Upper lobe of left lung (tissue), 6 donors: ENCODE results near the gene TXNDC9. TPM values are rescaled to one million over a fixed set of nuclear protein-coding genes. Genes with fewer than 3 reads are reported as not detected.
A peak's percentile ranks its signal among the peaks of the same experiment; 100 is the strongest.
"Not testable (repeated sequence)": the region's sequence is repeated elsewhere in the genome, so short reads cannot be mapped to it uniquely, and the experiment has no call there.

Experiments used
- ATAC-seq, 2 donors: fragments of 200-7000 bp; cut with Tn5 transposase; one replicate each; pipeline ENCODE4 v1.9.1; 2022; ENCODE audit warnings: mild to moderate bottlenecking in 2 of 2, moderate library complexity in 2 of 2; ENCODE audit not compliant: low FRiP score in 2 of 2
- DNase-seq, 2 donors: peaks; one replicate each; pipeline ENCODE4 v3.0.0-alpha.2; 2019 to 2020
- H3K27ac ChIP-seq, 4 donors: fragments of 200-600 bp; sonication (generic); one replicate each; pipeline ENCODE4 v1.5.1; 2016 to 2019
- H3K27me3 ChIP-seq, 4 donors: fragments of 200-600 bp; sonication (generic); one replicate each; pipeline ENCODE4 v1.5.1; 2017 to 2019
- H3K36me3 ChIP-seq, 4 donors: fragments of 200-600 bp; sonication (generic); one replicate each; pipeline ENCODE4 v1.5.1; 2016 to 2019
- H3K4me1 ChIP-seq, 4 donors: fragments of 200-600 bp; sonication (generic); one replicate each; pipeline ENCODE4 v1.5.1; 2018 to 2019
- H3K4me3 ChIP-seq, 4 donors: fragments of 200-600 bp; sonication (generic); one replicate each; pipeline ENCODE4 v1.5.1; 2017 to 2019; ENCODE audit warnings: mild to moderate bottlenecking in 2 of 4, moderate library complexity in 1 of 4
- H3K9me3 ChIP-seq, 4 donors: fragments of 200-600 bp; sonication (generic); one replicate each; pipeline ENCODE4 v1.5.1; 2018 to 2019
- EP300 ChIP-seq, 4 donors: sonication (generic); formaldehyde crosslinking; IDR thresholded peaks; one replicate each; pipeline ENCODE4 v1.5.1; 2017; ENCODE audit warnings: antibody characterized with exemption in 4 of 4, control low read depth in 2 of 4
- POLR2A ChIP-seq, 4 donors: fragments of 450-650 bp; IDR thresholded peaks; one replicate each; pipeline ENCODE4 v1.5.1; 2016 to 2017; ENCODE audit warnings: antibody characterized with exemption in 4 of 4, mild to moderate bottlenecking in 2 of 4
- POLR2AphosphoS5 ChIP-seq, 2 donors: sonication (generic); formaldehyde crosslinking; IDR thresholded peaks; one replicate each; pipeline ENCODE4 v1.5.1; 2017; ENCODE audit warnings: antibody characterized with exemption in 2 of 2
- WGBS, 2 donors: methylation state at CpG; one replicate each; pipeline ENCODE4 v1.1.5; 2017 to 2018; 5-methylcytosine and 5-hydroxymethylcytosine counted together
- total RNA-seq, 6 donors: library from RNA; depleted of rRNA in 4 of 6; stranded (reverse); fragments of >200 nt in 4 of 6; gene quantifications; one replicate each; pipeline versions ENCODE4 v1.1.0 to v1.2.1, GENCODE V29; 2016 to 2021
- TF ChIP-seq, protein P1 (sequence below), 6 experiments: fragments of 450-650 bp in 4 of 6; fragments of 200-600 bp in 2 of 6; sonication (generic) in 2 of 6; IDR thresholded peaks; one replicate each; pipeline ENCODE4 v1.5.1; 2016 to 2019; ENCODE audit warnings: antibody characterized with exemption in 6 of 6
- donor health status: DM: no; HTN: no; CAD: no; lungs with moderate emphysema.
- donor health status: DM: no; HTN: yes; CAD: no; lungs with severe emphysema.

TXNDC9 gene
- total RNA-seq, 6 donors from 2014 or later, result 20.2 to 61.0 (median 26.9) TPM

DNA sequence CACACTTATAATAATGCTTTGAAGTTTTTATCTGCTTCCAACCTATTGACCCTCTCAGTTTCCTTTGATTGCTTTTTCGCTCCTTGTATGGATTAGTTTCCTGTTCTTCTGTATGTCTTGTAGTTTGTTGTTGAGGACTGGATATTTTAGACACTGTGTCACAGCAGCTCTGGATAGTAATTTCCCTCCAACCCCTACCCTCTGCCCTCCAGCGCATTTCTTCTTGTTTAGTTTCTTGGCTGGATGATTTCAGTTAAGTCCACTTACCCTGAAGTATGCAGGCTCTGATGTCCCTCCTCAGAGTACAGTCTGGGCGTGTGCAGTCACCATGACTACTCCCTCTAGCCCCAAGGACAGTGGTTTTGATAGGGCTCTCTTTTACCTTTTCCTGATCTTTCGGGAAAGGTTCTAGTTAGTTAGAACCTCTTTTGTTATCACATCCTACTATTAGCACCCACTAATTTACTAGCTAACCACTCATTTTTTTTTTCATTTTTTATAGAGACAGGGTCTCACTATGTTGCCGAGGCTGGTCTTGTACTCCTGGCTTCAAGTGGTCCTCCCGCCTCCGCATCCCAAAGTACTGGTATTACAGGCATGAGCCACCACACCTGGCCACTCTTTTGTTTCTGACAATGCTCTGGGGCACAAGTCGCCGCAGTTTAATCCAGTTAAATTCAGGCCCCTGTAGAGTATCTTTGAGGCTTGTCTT, 18.8 kb downstream of the TXNDC9 start:
- no peaks in the 10 kb centered on the region for H3K27me3 ChIP-seq
- peaks cover 10 to 59% (median 30%) of the 10 kb centered on the region in 4 donors for H3K36me3 ChIP-seq
- WGBS, 2 donors, result 88 to 92% methylated on average over 9 of the region's 9 CpGs
- DNase-seq (no peak), ATAC-seq (no peak)
- H3K9me3 ChIP-seq, result no peaks in the 10 kb centered on the region
- no peak overlapping the region for H3K27ac ChIP-seq
- no peak overlapping the region for H3K4me3 ChIP-seq
- TF ChIP-seq POLR2A (IDR thresholded peaks at IDR 0.05) (no peak), POLR2AphosphoS5 (IDR thresholded peaks at IDR 0.05) (no peak), EP300 (IDR thresholded peaks at IDR 0.05) (no peak)
- TF ChIP-seq, protein P1, sequence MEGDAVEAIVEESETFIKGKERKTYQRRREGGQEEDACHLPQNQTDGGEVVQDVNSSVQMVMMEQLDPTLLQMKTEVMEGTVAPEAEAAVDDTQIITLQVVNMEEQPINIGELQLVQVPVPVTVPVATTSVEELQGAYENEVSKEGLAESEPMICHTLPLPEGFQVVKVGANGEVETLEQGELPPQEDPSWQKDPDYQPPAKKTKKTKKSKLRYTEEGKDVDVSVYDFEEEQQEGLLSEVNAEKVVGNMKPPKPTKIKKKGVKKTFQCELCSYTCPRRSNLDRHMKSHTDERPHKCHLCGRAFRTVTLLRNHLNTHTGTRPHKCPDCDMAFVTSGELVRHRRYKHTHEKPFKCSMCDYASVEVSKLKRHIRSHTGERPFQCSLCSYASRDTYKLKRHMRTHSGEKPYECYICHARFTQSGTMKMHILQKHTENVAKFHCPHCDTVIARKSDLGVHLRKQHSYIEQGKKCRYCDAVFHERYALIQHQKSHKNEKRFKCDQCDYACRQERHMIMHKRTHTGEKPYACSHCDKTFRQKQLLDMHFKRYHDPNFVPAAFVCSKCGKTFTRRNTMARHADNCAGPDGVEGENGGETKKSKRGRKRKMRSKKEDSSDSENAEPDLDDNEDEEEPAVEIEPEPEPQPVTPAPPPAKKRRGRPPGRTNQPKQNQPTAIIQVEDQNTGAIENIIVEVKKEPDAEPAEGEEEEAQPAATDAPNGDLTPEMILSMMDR (IDR thresholded peaks at IDR 0.05), result no peak
- no peaks in the 10 kb centered on the region for H3K4me1 ChIP-seq

DNA sequence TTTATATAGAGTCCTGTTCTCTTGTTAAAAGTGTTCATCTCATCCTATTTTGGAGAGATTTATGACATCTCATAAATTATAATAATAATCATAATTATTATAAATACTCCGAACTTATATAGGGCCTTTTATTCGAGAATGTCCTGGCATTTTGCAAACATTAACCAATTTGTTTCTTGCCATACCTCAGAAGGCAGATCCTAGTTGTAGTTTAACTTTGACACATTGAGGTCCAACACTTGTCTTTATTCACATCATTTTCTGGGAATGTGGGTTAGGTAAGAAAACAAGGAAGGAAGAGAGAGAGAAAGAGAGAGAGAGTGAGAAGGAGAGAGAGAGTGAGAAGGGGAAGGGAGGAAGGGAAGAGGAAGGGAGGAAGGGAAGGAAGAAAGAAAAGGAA, 35.0 kb downstream of the TXNDC9 start, which contains the start of gene LYG1:
LYG1 (minus strand) TSS at position 101 of the 400 bp plus-strand sequence. CDS start 5,527 bp downstream, outside the sequence.
- H3K9me3 ChIP-seq, ATAC-seq, H3K27me3 ChIP-seq, H3K36me3 ChIP-seq, DNase-seq, H3K27ac ChIP-seq, H3K4me1 ChIP-seq, H3K4me3 ChIP-seq: not testable (repeated sequence)
- 74 to 86% methylated on average over 2 of the region's 2 CpGs for WGBS, 2 donors

DNA sequence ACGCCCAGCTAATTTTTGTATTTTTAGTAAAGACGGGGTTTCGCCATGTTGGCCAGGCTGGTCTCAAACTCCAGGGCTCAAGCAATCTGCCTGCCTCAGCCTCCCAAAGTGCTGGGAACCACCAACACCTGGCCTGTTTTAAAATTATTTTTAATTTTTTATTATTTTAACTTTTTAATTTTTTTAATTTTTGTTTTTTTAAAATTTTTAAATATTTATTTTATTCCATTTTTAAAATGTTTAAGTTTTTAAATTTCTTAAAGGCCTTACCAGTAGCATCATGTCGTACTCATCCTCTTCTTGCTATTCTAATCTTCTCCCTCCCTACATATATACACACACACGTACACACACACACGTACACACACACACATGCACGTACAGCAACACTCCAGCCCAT, 36.6 kb downstream of the TXNDC9 start:
- WGBS, 2 donors, result 96 to 97% methylated on average over 7 of the region's 7 CpGs
- Histone ChIP-seq H3K4me3 (no peak overlapping the region), H3K9me3 (no peaks in the 10 kb centered on the region), H3K27me3 (no peaks in the 10 kb centered on the region), H3K36me3 (peaks cover 0 to 8% (median 2%) of the 10 kb centered on the region in 4 donors), H3K27ac (no peak overlapping the region), H3K4me1 (no peaks in the 10 kb centered on the region)
- TF ChIP-seq POLR2A (IDR thresholded peaks at IDR 0.05) (no peak), POLR2AphosphoS5 (IDR thresholded peaks at IDR 0.05) (no peak), EP300 (IDR thresholded peaks at IDR 0.05) (no peak)
- TF ChIP-seq, protein P1 (IDR thresholded peaks at IDR 0.05), result no peak
- DNase-seq (no peak), ATAC-seq (no peak)

DNA sequence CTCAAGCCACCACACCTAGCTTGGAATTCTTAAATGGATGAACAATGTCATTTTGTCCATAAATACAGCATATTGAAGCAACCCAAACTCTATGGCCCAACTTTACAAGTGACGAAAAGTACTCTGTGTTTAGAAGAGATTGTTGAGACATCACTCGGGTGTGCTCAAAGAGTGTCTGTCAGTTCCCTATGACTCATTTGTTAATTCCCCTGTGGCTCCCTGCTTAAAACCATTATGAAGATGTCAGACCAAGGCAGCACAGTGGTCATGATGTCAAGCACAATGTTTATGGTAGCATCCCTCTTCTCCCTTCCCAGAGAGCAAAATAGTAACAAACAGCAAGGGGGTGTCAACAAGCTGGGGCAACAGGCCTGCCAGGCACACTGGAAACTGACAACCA, 38.1 kb downstream of the TXNDC9 start:
- DNase-seq (no peak), ATAC-seq (peak in 1 of 2 donors; percentile 26)
- no peak overlapping the region for H3K27ac ChIP-seq
- H3K4me1 ChIP-seq, result no peaks in the 10 kb centered on the region
- H3K4me3 ChIP-seq, result no peak overlapping the region
- TF ChIP-seq POLR2AphosphoS5 (IDR thresholded peaks at IDR 0.05) (no peak), EP300 (IDR thresholded peaks at IDR 0.05) (no peak), POLR2A (IDR thresholded peaks at IDR 0.05) (no peak)
- TF ChIP-seq, protein P1 (IDR thresholded peaks at IDR 0.05), result no peak
- peaks cover 0 to 8% (median 2%) of the 10 kb centered on the region in 4 donors for H3K36me3 ChIP-seq
- 94% methylated on average over 2 of the region's 2 CpGs for WGBS, 2 donors
- no peaks in the 10 kb centered on the region for H3K27me3 ChIP-seq
- H3K9me3 ChIP-seq, result no peaks in the 10 kb centered on the region

DNA sequence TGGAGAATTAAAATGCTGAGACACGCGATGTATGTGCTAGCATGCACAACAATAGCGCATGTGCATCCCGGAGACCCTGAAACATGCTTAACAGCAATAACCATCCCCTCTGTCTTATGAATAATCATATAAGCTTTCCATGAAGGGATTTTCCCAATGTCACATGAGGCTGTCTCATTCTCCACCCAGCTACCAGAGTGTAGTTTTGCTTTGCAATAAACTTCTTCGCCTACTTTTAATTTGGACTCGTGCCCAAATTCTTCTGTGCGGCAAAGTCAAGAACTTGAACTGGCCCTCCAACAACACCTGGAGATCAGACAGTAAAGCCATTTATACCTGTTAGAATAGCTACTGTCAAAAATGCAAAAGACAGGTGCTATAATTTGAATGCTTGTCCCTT, 50.6 kb downstream of the TXNDC9 start:
- Histone ChIP-seq H3K27me3 (no peaks in the 10 kb centered on the region), H3K27ac (no peak overlapping the region), H3K4me3 (no peak overlapping the region), H3K36me3 (peaks cover 0 to 10% (median 0%) of the 10 kb centered on the region in 4 donors), H3K9me3 (no peaks in the 10 kb centered on the region), H3K4me1 (no peaks in the 10 kb centered on the region)
- 84 to 88% methylated on average over 7 of the region's 7 CpGs for WGBS, 2 donors
- no peak for TF ChIP-seq POLR2AphosphoS5 (IDR thresholded peaks at IDR 0.05)
- no peak for TF ChIP-seq POLR2A (IDR thresholded peaks at IDR 0.05)
- TF ChIP-seq, protein P1 (IDR thresholded peaks at IDR 0.05), result no peak
- no peak for TF ChIP-seq EP300 (IDR thresholded peaks at IDR 0.05)
- ATAC-seq, result no peak
- no peak for DNase-seq
